ENCODE measurements around the gene RPH3AL. TPM values are rescaled to one million over a fixed set of nuclear protein-coding genes. Genes with fewer than 3 reads are reported as not detected.

RPH3AL gene
- total and polyA plus RNA-seq, 8 donors, result 43.4 to 89.1 (median 56.0) TPM

- intact Hi-C loops (cut with DNase I), result no loop called here
- Histone ChIP-seq H3K27me3 (no peaks in the 10 kb centered on the region), H3K27ac (peak overlapping the region in 3 of 4 donors; percentile 56 to 85 (median 75)), H3K4me1 (peaks cover 4 to 13% (median 8%) of the 10 kb centered on the region in 3 donors), H3K36me3 (no peaks in the 10 kb centered on the region), H3K4me3 (no peak overlapping the region), H3K9me3 (no peaks in the 10 kb centered on the region)
- no peak for ATAC-seq
- TF ChIP-seq, protein P1, sequence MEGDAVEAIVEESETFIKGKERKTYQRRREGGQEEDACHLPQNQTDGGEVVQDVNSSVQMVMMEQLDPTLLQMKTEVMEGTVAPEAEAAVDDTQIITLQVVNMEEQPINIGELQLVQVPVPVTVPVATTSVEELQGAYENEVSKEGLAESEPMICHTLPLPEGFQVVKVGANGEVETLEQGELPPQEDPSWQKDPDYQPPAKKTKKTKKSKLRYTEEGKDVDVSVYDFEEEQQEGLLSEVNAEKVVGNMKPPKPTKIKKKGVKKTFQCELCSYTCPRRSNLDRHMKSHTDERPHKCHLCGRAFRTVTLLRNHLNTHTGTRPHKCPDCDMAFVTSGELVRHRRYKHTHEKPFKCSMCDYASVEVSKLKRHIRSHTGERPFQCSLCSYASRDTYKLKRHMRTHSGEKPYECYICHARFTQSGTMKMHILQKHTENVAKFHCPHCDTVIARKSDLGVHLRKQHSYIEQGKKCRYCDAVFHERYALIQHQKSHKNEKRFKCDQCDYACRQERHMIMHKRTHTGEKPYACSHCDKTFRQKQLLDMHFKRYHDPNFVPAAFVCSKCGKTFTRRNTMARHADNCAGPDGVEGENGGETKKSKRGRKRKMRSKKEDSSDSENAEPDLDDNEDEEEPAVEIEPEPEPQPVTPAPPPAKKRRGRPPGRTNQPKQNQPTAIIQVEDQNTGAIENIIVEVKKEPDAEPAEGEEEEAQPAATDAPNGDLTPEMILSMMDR (IDR thresholded peaks at IDR 0.05), result no peak
- peak in 1 of 6 donors; percentile 32 for DNase-seq
- WGBS, 2 donors, result 85 to 93% methylated on average over 8 of the region's 8 CpGs
- no peak for FAIRE-seq
These were observed 159.2 kb downstream of the RPH3AL start for GRCh38 chr17:193426-193810.

DNA sequence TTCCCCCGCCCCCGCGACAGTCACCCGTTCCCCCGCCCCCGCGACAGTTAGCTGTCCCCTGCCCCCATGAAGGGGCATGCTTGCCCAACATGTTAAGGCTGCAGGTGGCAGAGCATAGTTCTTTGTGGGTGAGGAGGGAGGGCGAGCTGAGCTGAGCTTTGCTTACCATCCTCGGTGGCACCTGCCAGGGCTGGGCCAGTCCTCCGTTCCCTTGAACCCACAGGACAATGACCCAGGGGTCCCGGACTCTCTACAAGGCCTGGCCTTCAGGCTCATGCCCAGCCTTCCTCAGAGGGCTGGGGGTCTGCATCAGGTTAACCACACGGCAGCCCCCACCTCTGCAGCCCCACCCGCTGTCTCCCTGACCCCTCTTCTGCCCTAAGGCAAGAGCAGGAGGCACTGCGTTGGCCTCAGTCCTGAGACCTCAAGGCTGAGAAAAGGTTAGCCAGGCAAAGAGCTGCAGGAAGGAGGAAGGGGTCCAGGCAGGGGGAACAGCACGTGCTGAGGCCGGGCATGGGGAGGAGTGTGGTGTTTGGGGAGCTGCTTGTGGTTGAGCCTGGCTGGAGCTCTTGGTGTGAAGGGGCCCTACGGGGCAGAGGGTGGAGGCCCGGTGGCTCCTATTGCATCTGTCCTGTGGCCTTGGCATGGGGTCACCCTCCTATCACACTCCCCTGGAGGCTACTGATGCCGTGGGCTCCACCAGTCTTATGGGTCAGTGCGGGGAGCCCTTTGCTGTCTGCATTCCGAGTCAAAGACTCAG is 159.8 kb downstream of the RPH3AL start:
- Histone ChIP-seq H3K27me3 (no peaks in the 10 kb centered on the region), H3K4me1 (peaks cover 4 to 13% (median 8%) of the 10 kb centered on the region in 3 donors), H3K9me3 (no peaks in the 10 kb centered on the region), H3K4me3 (no peak overlapping the region), H3K36me3 (no peaks in the 10 kb centered on the region), H3K27ac (peak overlapping the region in 1 of 4 donors; percentile 85)
- DNase-seq (peak in 2 of 6 donors; percentile 18 to 52), ATAC-seq (no peak), FAIRE-seq (no peak)
- intact Hi-C loops (cut with DNase I), result no loop called here
- TF ChIP-seq, protein P1 (IDR thresholded peaks at IDR 0.05), result no peak
- 89 to 90% methylated on average over 20 to 21 of the region's 21 CpGs for WGBS, 2 donors

DNA sequence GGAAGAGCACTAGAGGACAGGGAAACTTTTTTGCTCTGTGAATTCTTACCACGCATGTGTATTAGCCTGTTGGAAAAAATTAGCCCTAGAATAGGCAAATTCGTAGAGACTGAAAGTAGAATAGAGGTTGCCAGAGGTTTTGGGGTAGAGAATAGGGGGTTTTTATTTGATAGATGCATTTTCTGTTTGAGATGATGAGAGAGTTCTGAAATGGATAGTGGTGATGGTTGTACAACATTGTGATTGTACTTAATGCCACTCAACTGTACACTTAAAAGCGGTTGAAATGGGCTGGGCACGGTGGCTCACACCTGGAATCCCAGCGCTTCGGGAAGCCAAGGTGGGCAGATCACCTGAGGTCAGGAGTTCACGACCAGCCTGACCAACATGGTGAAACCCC is 163.2 kb downstream of the RPH3AL start:
- peaks cover 4 to 11% (median 8%) of the 10 kb centered on the region in 3 donors for H3K4me1 ChIP-seq
- TF ChIP-seq, protein P1 (IDR thresholded peaks at IDR 0.05), result no peak
- H3K27me3 ChIP-seq, result no peaks in the 10 kb centered on the region
- FAIRE-seq, result no peak
- H3K36me3 ChIP-seq, result no peaks in the 10 kb centered on the region
- 85 to 87% methylated on average over 7 of the region's 7 CpGs for WGBS, 2 donors
- H3K4me3 ChIP-seq, result no peak overlapping the region
- intact Hi-C loops (cut with DNase I), result no loop called here
- peak in 1 of 6 donors; percentile 9 for DNase-seq
- no peaks in the 10 kb centered on the region for H3K9me3 ChIP-seq
- ATAC-seq, result no peak
- no peak overlapping the region for H3K27ac ChIP-seq

DNA sequence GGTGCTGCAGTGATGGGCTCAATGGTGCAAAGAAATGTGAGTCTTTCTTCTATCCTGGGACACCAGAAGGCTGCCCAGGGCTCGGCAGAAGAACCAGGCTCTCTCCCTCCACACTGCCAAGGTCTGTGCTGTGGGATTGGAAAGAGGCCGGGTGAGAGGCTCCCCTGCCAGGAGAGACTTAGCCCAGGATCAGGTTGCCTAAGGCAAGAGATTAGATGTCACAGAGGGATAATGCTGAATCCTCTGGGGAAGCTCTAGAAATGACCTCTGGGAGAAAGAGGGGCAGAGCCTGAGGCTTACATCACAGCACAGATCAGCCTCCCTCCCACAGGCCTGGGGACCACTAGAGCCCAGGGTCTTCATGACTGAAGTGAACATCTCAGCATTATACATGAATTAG is 165.5 kb downstream of the RPH3AL start:
- Histone ChIP-seq H3K9me3 (no peaks in the 10 kb centered on the region), H3K4me3 (no peak overlapping the region), H3K27me3 (no peaks in the 10 kb centered on the region), H3K4me1 (peaks cover 5 to 16% (median 11%) of the 10 kb centered on the region in 3 donors), H3K27ac (no peak overlapping the region), H3K36me3 (no peaks in the 10 kb centered on the region)
- WGBS, 2 donors, result 71 to 73% methylated on average over 2 of the region's 2 CpGs
- no peak for ATAC-seq
- no peak for FAIRE-seq
- intact Hi-C loops (cut with DNase I), result no loop called here
- peak in 1 of 6 donors; percentile 23 for DNase-seq
- TF ChIP-seq, protein P1 (IDR thresholded peaks at IDR 0.05), result no peak
